Measurements from ENCODE around the gene SLC6A11. TPM values are rescaled to one million over a fixed set of nuclear protein-coding genes. Genes with fewer than 3 reads are reported as not detected.

Gene SLC6A11
- total and polyA plus RNA-seq, 2 of the 8 experiments (the other 6 are each of a cell fraction or from before 2014, with no cell fraction given) = 0.78 to 1.5 TPM

DNA sequence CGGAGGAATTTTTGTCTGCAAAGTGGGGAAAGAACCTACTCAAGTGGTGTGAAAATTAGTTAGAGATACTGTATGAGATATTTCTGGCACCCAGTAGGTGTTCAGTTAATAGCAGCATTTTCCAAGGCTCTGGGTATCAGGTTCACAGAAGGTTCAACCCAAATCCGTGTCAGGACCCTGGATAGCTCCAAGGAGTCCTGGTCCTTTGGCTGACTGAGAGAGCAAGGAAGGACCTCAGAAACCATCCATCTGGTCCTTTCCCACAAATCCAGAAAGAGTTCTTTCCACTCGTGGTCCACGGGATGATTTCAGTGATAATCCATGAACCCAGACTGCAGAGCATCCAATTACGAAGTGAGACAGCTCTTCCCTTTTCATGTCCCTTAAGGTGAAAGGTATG, 51.4 kb downstream of the SLC6A11 start:
- Histone ChIP-seq H2AFZ (ENCODE audit: low read length) (no peak overlapping the region), H2BK120ac (replicated peaks; ENCODE audit: low read depth, low read length) (no peak overlapping the region), H3K18ac (ENCODE audit: extremely low read depth, low read length) (no peak overlapping the region), H2AK5ac (ENCODE audit: low read depth, low read length) (no peak overlapping the region), H3K4me2 (ENCODE audit: insufficient read depth in 1 of 2, low read depth in 2 of 2, low read length in 2 of 2) (no peak overlapping the region), H3K79me1 (ENCODE audit: low read depth, low read length) (no peaks in the 10 kb centered on the region), H3K23me2 (ENCODE audit: low read depth, low read length) (no peaks in the 10 kb centered on the region), H3K79me2 (ENCODE audit: control insufficient read depth in 1 of 2, insufficient read depth in 2 of 2, low read length in 2 of 2) (no peaks in the 10 kb centered on the region), H3K4ac (replicated peaks; ENCODE audit: insufficient read length, low read depth, low read length) (no peak overlapping the region), H3K23ac (ENCODE audit: insufficient read length) (no peak overlapping the region), H3K27me3 (replicated peaks in 1 of 4; ENCODE audit: control insufficient read depth in 3 of 4, extremely low read depth in 1 of 4, insufficient read depth in 3 of 4, low read length in 3 of 4) (peaks cover 24 to 48% (median 37%) of the 10 kb centered on the region in 4 experiments), H4K5ac (ENCODE audit: insufficient read length, low read depth, low read length) (no peak overlapping the region), H3K9ac (replicated peaks in 1 of 4; ENCODE audit: extremely low read depth in 1 of 4, low read depth in 3 of 4, low read length in 3 of 4) (no peak overlapping the region), H3K4me3 (ENCODE audit: extremely low read depth in 1 of 4, insufficient read depth in 2 of 4, low read depth in 3 of 4, low read length in 4 of 4) (no peak overlapping the region), H3K9me3 (ENCODE audit: insufficient read depth in 2 of 2, low read depth in 1 of 2, low read length in 1 of 2) (no peaks in the 10 kb centered on the region), H4K8ac (ENCODE audit: extremely low read depth, insufficient read depth, low read length) (no peak overlapping the region), H2BK5ac (ENCODE audit: low read depth, low read length) (no peak overlapping the region), H2BK12ac (ENCODE audit: low read depth, low read length) (no peak overlapping the region), H3K56ac (replicated peaks; ENCODE audit: insufficient read length, low read depth, low read length) (no peak overlapping the region), H3K27ac (ENCODE audit: low read depth, low read length) (no peak overlapping the region), H3K4me1 (replicated peaks in 1 of 4; ENCODE audit: control insufficient read depth in 3 of 4, insufficient read depth in 4 of 4, low read length in 3 of 4) (no peaks in the 10 kb centered on the region), H2BK20ac (ENCODE audit: low read length) (no peak overlapping the region), H4K91ac (replicated peaks; ENCODE audit: insufficient read length, low read length) (no peak overlapping the region), H2BK15ac (ENCODE audit: low read length) (no peak overlapping the region), H4K20me1 (replicated peaks in 1 of 2; ENCODE audit: control insufficient read depth in 1 of 2, insufficient read depth in 2 of 2, low read length in 2 of 2) (peaks cover 0 to 2% of the 10 kb centered on the region in 2 experiments), H3K14ac (ENCODE audit: insufficient read length) (no peak overlapping the region), H3K36me3 (ENCODE audit: control insufficient read depth in 2 of 4, insufficient read depth in 4 of 4, low read length in 3 of 4) (no peaks in the 10 kb centered on the region)
- CTCF ChIA-PET (ENCODE audit: partially characterized antibody) = interaction anchor here (1.1 to 1.9 kb wide), 2 partner anchors 10 to 15 kb away, joined by 4 to 8 read pairs; no protein-coding TSS in a partner anchor
- no peak for FAIRE-seq
- POLR2A ChIA-PET (ENCODE audit: partially characterized antibody) = no interaction called here
- WGBS, 2 experiments (ENCODE audit: extremely low coverage in 1 of 2, insufficient coverage in 1 of 2, insufficient read length in 1 of 2, insufficient replicate concordance in 2 of 2, low coverage in 1 of 2, low lambda C conversion rate in 2 of 2, missing lambda C conversion rate in 1 of 2) = 61% methylated on average over 5 of the region's 5 CpGs; no CpG with 5 or more reads in 1 of the 2 experiments
- TF ChIP-seq SIN3A (conservative IDR thresholded peaks at IDR 0.05 in 1 of 2, IDR thresholded peaks at IDR 0.05 in 1 of 2; ENCODE audit: low read depth in 1 of 2, low read length in 2 of 2) (0 out of 4 replicates have a peak, but pooled peaks of 1 of the 2 experiments have one; percentile 27), KDM5A (IDR thresholded peaks at IDR 0.05; ENCODE audit: low read length) (no peak)
- DNase-seq (ENCODE audit: low read depth in 1 of 2, low spot score in 2 of 2) = peak in 1 of 2 experiments; percentile 65

All from H1 (cell line).